HG03520 (cell line): ENCODE data around the gene RNGTT.

ENCODE experiments used
- ATAC-seq: cut with Tn5 transposase; IDR thresholded peaks from one replicate; pipeline ENCODE4 v1.9.1; 2021; ENCODE audit warnings: mild to moderate bottlenecking, moderate library complexity; ENCODE audit not compliant: unreplicated experiment

The RNGTT gene

GRCh38 chr6:88670369-88670768, 293.0 kb downstream of the RNGTT start:
- no peak for ATAC-seq

- ATAC-seq, result no peak
Measured at GRCh38 chr6:88669475-88669874, 293.9 kb downstream of the RNGTT start.

GRCh38 chr6:88666901-88667300, 296.5 kb downstream of the RNGTT start:
- no peak for ATAC-seq

GRCh38 chr6:88665131-88665530, 298.3 kb downstream of the RNGTT start:
- no peak for ATAC-seq

GRCh38 chr6:88663801-88664200, 299.6 kb downstream of the RNGTT start:
- no peak for ATAC-seq

- no peak for ATAC-seq
Measured at GRCh38 chr6:88662653-88663174, 300.7 kb downstream of the RNGTT start.

GRCh38 chr6:88662163-88662580, 301.2 kb downstream of the RNGTT start:
- ATAC-seq, result no peak

- ATAC-seq, result no peak
Measured at GRCh38 chr6:88661136-88661535, 302.3 kb downstream of the RNGTT start.

- no peak for ATAC-seq
Measured at GRCh38 chr6:88655586-88655985, 307.8 kb downstream of the RNGTT start.

GRCh38 chr6:88653936-88654335, 309.5 kb downstream of the RNGTT start:
- ATAC-seq, result no peak

- ATAC-seq, result no peak
Measured at GRCh38 chr6:88651400-88651799, 312.0 kb downstream of the RNGTT start.

GRCh38 chr6:88650979-88651378, 312.4 kb downstream of the RNGTT start:
- no peak for ATAC-seq

- ATAC-seq, result peak; percentile 96
Measured at GRCh38 chr6:88650029-88650619, 313.3 kb downstream of the RNGTT start.

GRCh38 chr6:88641178-88641903, 322.1 kb downstream of the RNGTT start:
- peak; percentile 96 for ATAC-seq

- ATAC-seq, result no peak
Measured at GRCh38 chr6:88637761-88638545, 325.5 kb downstream of the RNGTT start.

- no peak for ATAC-seq
Measured at GRCh38 chr6:88636871-88637270, 326.5 kb downstream of the RNGTT start.

- ATAC-seq, result no peak
Measured at GRCh38 chr6:88633782-88634181, 329.6 kb downstream of the RNGTT start.

- no peak for ATAC-seq
Measured at GRCh38 chr6:88631830-88632229, 331.6 kb downstream of the RNGTT start.

- no peak for ATAC-seq
Measured at GRCh38 chr6:88629838-88630494, 333.5 kb downstream of the RNGTT start.

- ATAC-seq, result no peak
Measured at GRCh38 chr6:88626460-88626859, 337.0 kb downstream of the RNGTT start.

GRCh38 chr6:88623531-88623930, 339.9 kb downstream of the RNGTT start:
- no peak for ATAC-seq
